OCI-LY1 (cell line): ENCODE data around the gene PPP1R36.

Experiments
- H2AFZ ChIP-seq: fragments of 200-600 bp; sonication (generic), shearing (Covaris generic); 2 replicates; pipeline ENCODE4 v1.6.0; 2014; ENCODE audit warnings: antibody characterized with exemption, mild to moderate bottlenecking, low read length
- H3F3A ChIP-seq: fragments of 200-600 bp; sonication (generic), shearing (Covaris generic); 2 replicates; pipeline ENCODE4 v1.6.0; 2014; ENCODE audit warnings: mild to moderate bottlenecking, antibody characterized with exemption, low read length, moderate library complexity; ENCODE audit not compliant: insufficient read depth
- H3K27ac ChIP-seq: fragments of 200-600 bp; sonication (generic); 2 replicates; pipeline ENCODE4 v1.5.1; 2014; ENCODE audit warnings: low read length, mixed run types, mild to moderate bottlenecking, low read depth; ENCODE audit not compliant: poor library complexity, severe bottlenecking
- H3K27me3 ChIP-seq: fragments of 200-600 bp; sonication (generic); 2 replicates; pipeline ENCODE4 v1.6.0; 2014; ENCODE audit warnings: antibody characterized with exemption, mild to moderate bottlenecking, low read length, moderate library complexity; ENCODE audit not compliant: insufficient read depth
- H3K36me3 ChIP-seq: fragments of 200-600 bp; sonication (generic); 2 replicates; pipeline ENCODE4 v1.6.1; 2014; ENCODE audit warnings: mild to moderate bottlenecking, antibody characterized with exemption, low read length, moderate library complexity, mixed read lengths; ENCODE audit not compliant: insufficient read depth
- H3K4me1 ChIP-seq: fragments of 200-600 bp; sonication (generic); 2 replicates; pipeline ENCODE4 v1.5.1; 2014; ENCODE audit warnings: mild to moderate bottlenecking, low read length, moderate library complexity; ENCODE audit not compliant: insufficient read depth, severe bottlenecking
- H3K4me2 ChIP-seq: fragments of 200-600 bp; sonication (generic), shearing (Covaris generic); 2 replicates; pipeline ENCODE4 v1.6.1; 2014; ENCODE audit warnings: low read length
- H3K4me3 ChIP-seq: fragments of 200-600 bp; sonication (generic); 2 replicates; pipeline ENCODE4 v1.5.1; 2014; ENCODE audit warnings: low read length, low read depth, mild to moderate bottlenecking, mixed read lengths; ENCODE audit not compliant: poor library complexity, severe bottlenecking
- H3K79me2 ChIP-seq: fragments of 200-600 bp; shearing (Covaris generic); 2 replicates; pipeline ENCODE4 v1.6.1; 2016; ENCODE audit warnings: mixed run types, low read length, mixed read lengths; ENCODE audit not compliant: insufficient read depth
- H3K9ac ChIP-seq: fragments of 200-600 bp; sonication (generic), shearing (Covaris generic); 2 replicates; pipeline ENCODE4 v1.6.1; 2014; ENCODE audit warnings: mild to moderate bottlenecking, low read length, mixed read lengths
- H3K9me2 ChIP-seq: fragments of 200-600 bp; sonication (generic), shearing (Covaris generic); 2 replicates; pipeline ENCODE4 v1.6.1; 2014; ENCODE audit warnings: low read depth, mild to moderate bottlenecking, low read length, mixed read lengths
- H3K9me3 ChIP-seq: fragments of 200-600 bp; shearing (Covaris generic); 2 replicates; pipeline ENCODE4 v1.6.1; 2014; ENCODE audit warnings: low read length, mixed read lengths
- H4K20me1 ChIP-seq: fragments of 200-600 bp; sonication (generic), shearing (Covaris generic); 2 replicates; pipeline ENCODE4 v1.6.0; 2016; ENCODE audit warnings: mild to moderate bottlenecking, low read length; ENCODE audit not compliant: insufficient read depth
- EZH2 ChIP-seq: fragments of 200-600 bp; sonication (generic), shearing (Covaris generic); IDR thresholded peaks from 2 replicates; pipeline ENCODE4 v1.8.0; 2017; ENCODE audit warnings: borderline replicate concordance, mixed run types, mild to moderate bottlenecking, antibody characterized with exemption, low read length, moderate library complexity, mixed read lengths
- TF ChIP-seq, protein P1 (sequence below): fragments of 200-600 bp; sonication (generic), shearing (Covaris generic); IDR thresholded peaks from 2 replicates; pipeline ENCODE4 v1.5.1; 2017; ENCODE audit warnings: mild to moderate bottlenecking, antibody characterized with exemption, low read length, moderate library complexity, mixed read lengths

Gene PPP1R36

DNA sequence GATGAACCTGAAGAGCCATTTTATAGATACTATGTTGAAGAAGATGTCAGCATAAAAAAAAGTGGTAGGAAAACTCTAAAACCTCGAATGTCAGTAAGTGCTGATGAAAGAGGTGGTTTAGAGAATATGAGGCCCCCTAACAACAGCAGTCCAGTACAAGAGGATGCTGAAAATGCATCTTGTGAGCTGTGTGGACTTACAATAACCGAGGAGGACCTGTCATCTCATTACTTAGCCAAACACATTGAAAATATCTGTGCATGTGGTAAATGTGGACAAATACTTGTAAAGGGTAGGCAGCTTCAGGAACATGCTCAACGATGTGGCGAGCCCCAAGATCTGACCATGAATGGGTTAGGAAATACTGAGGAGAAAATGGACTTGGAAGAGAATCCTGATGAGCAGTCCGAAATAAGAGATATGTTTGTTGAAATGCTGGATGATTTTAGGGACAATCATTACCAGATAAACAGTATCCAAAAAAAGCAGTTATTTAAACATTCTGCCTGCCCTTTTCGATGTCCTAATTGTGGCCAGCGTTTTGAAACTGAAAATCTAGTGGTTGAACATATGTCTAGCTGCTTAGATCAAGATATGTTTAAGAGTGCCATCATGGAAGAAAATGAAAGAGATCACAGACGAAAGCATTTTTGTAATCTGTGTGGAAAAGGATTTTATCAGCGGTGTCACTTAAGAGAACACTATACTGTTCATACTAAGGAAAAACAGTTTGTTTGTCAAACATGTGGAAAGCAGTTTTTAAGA is 27.0 kb upstream of the PPP1R36 start:
- H3K36me3 ChIP-seq = peaks cover 41% of the 10 kb centered on the region
- no peaks in the 10 kb centered on the region for H3K9me3 ChIP-seq
- no peaks in the 10 kb centered on the region for H3K4me1 ChIP-seq
- H3K9ac ChIP-seq = no peak overlapping the region
- no peak overlapping the region for H2AFZ ChIP-seq
- H3K9me2 ChIP-seq = no peaks in the 10 kb centered on the region
- TF ChIP-seq, protein P1, sequence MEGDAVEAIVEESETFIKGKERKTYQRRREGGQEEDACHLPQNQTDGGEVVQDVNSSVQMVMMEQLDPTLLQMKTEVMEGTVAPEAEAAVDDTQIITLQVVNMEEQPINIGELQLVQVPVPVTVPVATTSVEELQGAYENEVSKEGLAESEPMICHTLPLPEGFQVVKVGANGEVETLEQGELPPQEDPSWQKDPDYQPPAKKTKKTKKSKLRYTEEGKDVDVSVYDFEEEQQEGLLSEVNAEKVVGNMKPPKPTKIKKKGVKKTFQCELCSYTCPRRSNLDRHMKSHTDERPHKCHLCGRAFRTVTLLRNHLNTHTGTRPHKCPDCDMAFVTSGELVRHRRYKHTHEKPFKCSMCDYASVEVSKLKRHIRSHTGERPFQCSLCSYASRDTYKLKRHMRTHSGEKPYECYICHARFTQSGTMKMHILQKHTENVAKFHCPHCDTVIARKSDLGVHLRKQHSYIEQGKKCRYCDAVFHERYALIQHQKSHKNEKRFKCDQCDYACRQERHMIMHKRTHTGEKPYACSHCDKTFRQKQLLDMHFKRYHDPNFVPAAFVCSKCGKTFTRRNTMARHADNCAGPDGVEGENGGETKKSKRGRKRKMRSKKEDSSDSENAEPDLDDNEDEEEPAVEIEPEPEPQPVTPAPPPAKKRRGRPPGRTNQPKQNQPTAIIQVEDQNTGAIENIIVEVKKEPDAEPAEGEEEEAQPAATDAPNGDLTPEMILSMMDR = no peak
- peaks cover 24% of the 10 kb centered on the region for H3K79me2 ChIP-seq
- no peaks in the 10 kb centered on the region for H3K27me3 ChIP-seq
- no peak overlapping the region for H3K4me3 ChIP-seq
- no peak overlapping the region for H3K27ac ChIP-seq
- no peaks in the 10 kb centered on the region for H3F3A ChIP-seq
- H3K4me2 ChIP-seq = no peak overlapping the region
- H4K20me1 ChIP-seq = no peaks in the 10 kb centered on the region

GRCh38 chr14:64525354-64525753 is 24.4 kb upstream of the PPP1R36 start:
- no peak overlapping the region for H3K4me2 ChIP-seq
- no peaks in the 10 kb centered on the region for H3F3A ChIP-seq
- no peaks in the 10 kb centered on the region for H3K9me2 ChIP-seq
- no peak overlapping the region for H2AFZ ChIP-seq
- no peak overlapping the region for H3K27ac ChIP-seq
- H4K20me1 ChIP-seq = no peaks in the 10 kb centered on the region
- H3K4me1 ChIP-seq = no peaks in the 10 kb centered on the region
- H3K79me2 ChIP-seq = 0 out of 2 replicates have a peak, but pooled peaks cover 3% of the 10 kb centered on the region
- peaks cover 41% of the 10 kb centered on the region for H3K36me3 ChIP-seq
- TF ChIP-seq, protein P1 = no peak
- TF ChIP-seq EZH2 = no peak
- H3K27me3 ChIP-seq = no peaks in the 10 kb centered on the region
- H3K9ac ChIP-seq = no peak overlapping the region
- H3K4me3 ChIP-seq = no peak overlapping the region
- no peaks in the 10 kb centered on the region for H3K9me3 ChIP-seq

DNA sequence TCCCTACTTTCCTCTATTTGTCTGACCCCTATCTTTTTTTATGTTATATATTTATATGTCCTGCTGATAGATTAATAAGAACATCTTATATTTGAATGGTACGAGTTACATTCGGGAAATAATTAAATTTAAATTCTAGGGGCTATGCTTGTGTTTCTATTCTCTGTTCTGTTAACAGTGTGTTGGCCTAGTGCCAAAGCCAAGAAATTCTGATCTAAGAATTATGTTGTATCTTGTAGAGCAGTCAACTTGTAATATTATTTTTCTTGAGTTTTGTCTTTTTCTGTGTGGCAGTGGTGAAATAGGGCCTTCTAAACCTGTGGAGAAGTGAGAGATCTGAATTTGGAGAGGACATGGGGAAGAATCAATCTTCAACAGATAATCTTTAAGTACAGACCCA is 18.2 kb upstream of the PPP1R36 start:
- Histone ChIP-seq H3K9me3 (no peaks in the 10 kb centered on the region), H3K4me3 (no peak overlapping the region), H4K20me1 (no peaks in the 10 kb centered on the region; the same call in 1 of the 2 replicates), H3K79me2 (no peaks in the 10 kb centered on the region), H3K9me2 (no peaks in the 10 kb centered on the region), H3K27me3 (no peaks in the 10 kb centered on the region), H3K9ac (no peak overlapping the region), H3K36me3 (no peaks in the 10 kb centered on the region), H2AFZ (no peak overlapping the region), H3F3A (no peaks in the 10 kb centered on the region), H3K27ac (no peak overlapping the region), H3K4me2 (no peak overlapping the region), H3K4me1 (no peaks in the 10 kb centered on the region)
- TF ChIP-seq EZH2 = no peak
